ENCODE data around the gene FXYD3. TPM values are rescaled to one million over a fixed set of nuclear protein-coding genes. Genes with fewer than 3 reads are reported as not detected.

Gene FXYD3
- total and polyA plus RNA-seq, 2 experiments from 2014 or later: 0.81 TPM; not detected in 1

DNA sequence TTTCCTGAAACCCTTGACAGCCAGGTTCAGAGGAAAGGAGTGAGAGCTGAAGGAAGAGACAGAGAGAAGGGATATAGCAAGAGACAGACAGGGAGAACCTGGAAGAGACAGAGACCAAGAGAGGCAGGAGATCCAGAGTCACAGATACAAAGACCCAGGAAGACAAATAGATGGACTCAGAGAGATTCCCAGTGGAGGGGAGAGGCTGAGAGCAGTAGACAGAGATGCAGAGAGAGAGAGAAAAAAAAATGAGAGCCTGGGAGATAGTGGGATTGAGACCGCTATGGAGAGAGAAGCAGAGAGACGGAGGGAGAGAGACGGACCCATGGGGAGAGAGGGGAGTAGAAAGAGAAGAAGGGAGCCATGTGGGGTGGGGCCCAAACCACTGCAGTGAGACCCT lies 28.2 kb downstream of the FXYD3 start:
- TF ChIP-seq ZNF331 (CRISPR knock-in tag; IDR thresholded peaks at IDR 0.05; ENCODE audit: low read depth) (no peak), CREB1 (CRISPR knock-in tag; IDR thresholded peaks at IDR 0.05; ENCODE audit: low read depth) (no peak), REST (IDR thresholded peaks at IDR 0.05; ENCODE audit: unreplicated experiment) (no peak), EZH2 (IDR thresholded peaks at IDR 0.05; ENCODE audit: low read depth, unreplicated experiment) (no peak), POLR2AphosphoS5 (IDR thresholded peaks at IDR 0.05; ENCODE audit: low read depth) (no peak), STAT1 (IDR thresholded peaks at IDR 0.05; ENCODE audit: unreplicated experiment) (no peak), EZH2phosphoT487 (IDR thresholded peaks at IDR 0.05; ENCODE audit: unreplicated experiment) (no peak)
- TF ChIP-seq, protein P1, sequence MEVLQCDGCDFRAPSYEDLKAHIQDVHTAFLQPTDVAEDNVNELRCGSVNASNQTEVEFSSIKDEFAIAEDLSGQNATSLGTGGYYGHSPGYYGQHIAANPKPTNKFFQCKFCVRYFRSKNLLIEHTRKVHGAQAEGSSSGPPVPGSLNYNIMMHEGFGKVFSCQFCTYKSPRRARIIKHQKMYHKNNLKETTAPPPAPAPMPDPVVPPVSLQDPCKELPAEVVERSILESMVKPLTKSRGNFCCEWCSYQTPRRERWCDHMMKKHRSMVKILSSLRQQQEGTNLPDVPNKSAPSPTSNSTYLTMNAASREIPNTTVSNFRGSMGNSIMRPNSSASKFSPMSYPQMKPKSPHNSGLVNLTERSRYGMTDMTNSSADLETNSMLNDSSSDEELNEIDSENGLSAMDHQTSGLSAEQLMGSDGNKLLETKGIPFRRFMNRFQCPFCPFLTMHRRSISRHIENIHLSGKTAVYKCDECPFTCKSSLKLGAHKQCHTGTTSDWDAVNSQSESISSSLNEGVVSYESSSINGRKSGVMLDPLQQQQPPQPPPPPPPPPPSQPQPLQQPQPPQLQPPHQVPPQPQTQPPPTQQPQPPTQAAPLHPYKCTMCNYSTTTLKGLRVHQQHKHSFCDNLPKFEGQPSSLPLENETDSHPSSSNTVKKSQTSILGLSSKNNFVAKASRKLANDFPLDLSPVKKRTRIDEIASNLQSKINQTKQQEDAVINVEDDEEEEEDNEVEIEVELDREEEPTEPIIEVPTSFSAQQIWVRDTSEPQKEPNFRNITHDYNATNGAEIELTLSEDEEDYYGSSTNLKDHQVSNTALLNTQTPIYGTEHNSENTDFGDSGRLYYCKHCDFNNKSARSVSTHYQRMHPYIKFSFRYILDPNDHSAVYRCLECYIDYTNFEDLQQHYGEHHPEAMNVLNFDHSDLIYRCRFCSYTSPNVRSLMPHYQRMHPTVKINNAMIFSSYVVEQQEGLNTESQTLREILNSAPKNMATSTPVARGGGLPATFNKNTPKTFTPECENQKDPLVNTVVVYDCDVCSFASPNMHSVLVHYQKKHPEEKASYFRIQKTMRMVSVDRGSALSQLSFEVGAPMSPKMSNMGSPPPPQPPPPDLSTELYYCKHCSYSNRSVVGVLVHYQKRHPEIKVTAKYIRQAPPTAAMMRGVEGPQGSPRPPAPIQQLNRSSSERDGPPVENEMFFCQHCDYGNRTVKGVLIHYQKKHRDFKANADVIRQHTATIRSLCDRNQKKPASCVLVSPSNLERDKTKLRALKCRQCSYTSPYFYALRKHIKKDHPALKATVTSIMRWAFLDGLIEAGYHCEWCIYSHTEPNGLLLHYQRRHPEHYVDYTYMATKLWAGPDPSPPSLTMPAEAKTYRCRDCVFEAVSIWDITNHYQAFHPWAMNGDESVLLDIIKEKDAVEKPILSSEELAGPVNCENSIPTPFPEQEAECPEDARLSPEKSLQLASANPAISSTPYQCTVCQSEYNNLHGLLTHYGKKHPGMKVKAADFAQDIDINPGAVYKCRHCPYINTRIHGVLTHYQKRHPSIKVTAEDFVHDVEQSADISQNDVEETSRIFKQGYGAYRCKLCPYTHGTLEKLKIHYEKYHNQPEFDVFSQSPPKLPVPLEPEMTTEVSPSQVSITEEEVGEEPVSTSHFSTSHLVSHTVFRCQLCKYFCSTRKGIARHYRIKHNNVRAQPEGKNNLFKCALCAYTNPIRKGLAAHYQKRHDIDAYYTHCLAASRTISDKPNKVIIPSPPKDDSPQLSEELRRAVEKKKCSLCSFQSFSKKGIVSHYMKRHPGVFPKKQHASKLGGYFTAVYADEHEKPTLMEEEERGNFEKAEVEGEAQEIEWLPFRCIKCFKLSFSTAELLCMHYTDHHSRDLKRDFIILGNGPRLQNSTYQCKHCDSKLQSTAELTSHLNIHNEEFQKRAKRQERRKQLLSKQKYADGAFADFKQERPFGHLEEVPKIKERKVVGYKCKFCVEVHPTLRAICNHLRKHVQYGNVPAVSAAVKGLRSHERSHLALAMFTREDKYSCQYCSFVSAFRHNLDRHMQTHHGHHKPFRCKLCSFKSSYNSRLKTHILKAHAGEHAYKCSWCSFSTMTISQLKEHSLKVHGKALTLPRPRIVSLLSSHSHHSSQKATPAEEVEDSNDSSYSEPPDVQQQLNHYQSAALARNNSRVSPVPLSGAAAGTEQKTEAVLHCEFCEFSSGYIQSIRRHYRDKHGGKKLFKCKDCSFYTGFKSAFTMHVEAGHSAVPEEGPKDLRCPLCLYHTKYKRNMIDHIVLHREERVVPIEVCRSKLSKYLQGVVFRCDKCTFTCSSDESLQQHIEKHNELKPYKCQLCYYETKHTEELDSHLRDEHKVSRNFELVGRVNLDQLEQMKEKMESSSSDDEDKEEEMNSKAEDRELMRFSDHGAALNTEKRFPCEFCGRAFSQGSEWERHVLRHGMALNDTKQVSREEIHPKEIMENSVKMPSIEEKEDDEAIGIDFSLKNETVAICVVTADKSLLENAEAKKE (CRISPR knock-in tag; IDR thresholded peaks at IDR 0.05): no peak
- TF ChIP-seq, protein P2, sequence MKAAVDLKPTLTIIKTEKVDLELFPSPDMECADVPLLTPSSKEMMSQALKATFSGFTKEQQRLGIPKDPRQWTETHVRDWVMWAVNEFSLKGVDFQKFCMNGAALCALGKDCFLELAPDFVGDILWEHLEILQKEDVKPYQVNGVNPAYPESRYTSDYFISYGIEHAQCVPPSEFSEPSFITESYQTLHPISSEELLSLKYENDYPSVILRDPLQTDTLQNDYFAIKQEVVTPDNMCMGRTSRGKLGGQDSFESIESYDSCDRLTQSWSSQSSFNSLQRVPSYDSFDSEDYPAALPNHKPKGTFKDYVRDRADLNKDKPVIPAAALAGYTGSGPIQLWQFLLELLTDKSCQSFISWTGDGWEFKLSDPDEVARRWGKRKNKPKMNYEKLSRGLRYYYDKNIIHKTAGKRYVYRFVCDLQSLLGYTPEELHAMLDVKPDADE (IDR thresholded peaks at IDR 0.05): no peak
- TF ChIP-seq, protein P3, sequence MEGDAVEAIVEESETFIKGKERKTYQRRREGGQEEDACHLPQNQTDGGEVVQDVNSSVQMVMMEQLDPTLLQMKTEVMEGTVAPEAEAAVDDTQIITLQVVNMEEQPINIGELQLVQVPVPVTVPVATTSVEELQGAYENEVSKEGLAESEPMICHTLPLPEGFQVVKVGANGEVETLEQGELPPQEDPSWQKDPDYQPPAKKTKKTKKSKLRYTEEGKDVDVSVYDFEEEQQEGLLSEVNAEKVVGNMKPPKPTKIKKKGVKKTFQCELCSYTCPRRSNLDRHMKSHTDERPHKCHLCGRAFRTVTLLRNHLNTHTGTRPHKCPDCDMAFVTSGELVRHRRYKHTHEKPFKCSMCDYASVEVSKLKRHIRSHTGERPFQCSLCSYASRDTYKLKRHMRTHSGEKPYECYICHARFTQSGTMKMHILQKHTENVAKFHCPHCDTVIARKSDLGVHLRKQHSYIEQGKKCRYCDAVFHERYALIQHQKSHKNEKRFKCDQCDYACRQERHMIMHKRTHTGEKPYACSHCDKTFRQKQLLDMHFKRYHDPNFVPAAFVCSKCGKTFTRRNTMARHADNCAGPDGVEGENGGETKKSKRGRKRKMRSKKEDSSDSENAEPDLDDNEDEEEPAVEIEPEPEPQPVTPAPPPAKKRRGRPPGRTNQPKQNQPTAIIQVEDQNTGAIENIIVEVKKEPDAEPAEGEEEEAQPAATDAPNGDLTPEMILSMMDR (conservative IDR thresholded peaks at IDR 0.05; ENCODE audit: low read depth in 2 of 2): no peak
- Histone ChIP-seq H3K27ac (ENCODE audit: low read depth) (no peak overlapping the region), H3K4me1 (ENCODE audit: insufficient read depth) (peaks cover 30% of the 10 kb centered on the region), H3K4me2 (peak overlapping the region; percentile 90), H3K27me3 (ENCODE audit: insufficient read depth) (peaks cover 20% of the 10 kb centered on the region), H3K4me3 (peak overlapping the region; percentile 89), H4K20me1 (replicated peaks; ENCODE audit: insufficient read depth) (0 out of 2 replicates have a peak, but pooled peaks cover 4% of the 10 kb centered on the region), H3F3A (replicated peaks; ENCODE audit: low read depth) (peaks cover 7% of the 10 kb centered on the region; the same call in 1 of the 2 replicates), H3K9me2 (ENCODE audit: insufficient read depth) (no peaks in the 10 kb centered on the region), H3K36me3 (ENCODE audit: insufficient read depth) (no peaks in the 10 kb centered on the region), H3K79me2 (replicated peaks; ENCODE audit: insufficient read depth) (no peaks in the 10 kb centered on the region), H2AFZ (no peak overlapping the region)
- H3K36me3 Mint-ChIP-seq (ENCODE audit: low read depth): 0 out of 3 replicates have a peak, but pooled peaks cover 3% of the 10 kb centered on the region
- H3K9me3 Mint-ChIP-seq: no peaks in the 10 kb centered on the region; the same call in 1 of the 3 replicates
- H3K4me1 Mint-ChIP-seq: peaks cover 36% of the 10 kb centered on the region
- H3K4me3 Mint-ChIP-seq: peak overlapping the region; percentile 76
- no peak for ATAC-seq
- no peak overlapping the region for H3K27ac Mint-ChIP-seq
- DNase-seq (ENCODE audit: low spot score): no peak
- H3K27me3 Mint-ChIP-seq (ENCODE audit: insufficient read depth, low read depth, poor library complexity): peaks cover 38% of the 10 kb centered on the region

All from GM23338 (cell line).